Activated gamma-delta T cell treated with anti-CD3 and anti-CD28 coated beads, Interleukin-2, amount 50 U/mL, for 16 hours (primary cell): ENCODE measurements around the gene RBP3.

ENCODE experiments used
- DNase-seq: peaks from one replicate; pipeline ENCODE4 v3.0.0-alpha.2; 2020; ENCODE audit warnings: low read depth

Gene RBP3

GRCh38 chr10:47319784-47320183 lies 28.4 kb upstream of the RBP3 start:
- DNase-seq = no peak

GRCh38 chr10:47320812-47321211 lies 27.4 kb upstream of the RBP3 start:
- DNase-seq = no peak

GRCh38 chr10:47321521-47322195 lies 26.5 kb upstream of the RBP3 start:
- DNase-seq = no peak

- no peak for DNase-seq
Measured at GRCh38 chr10:47322300-47323061, 25.7 kb upstream of the RBP3 start, which contains the start of gene GDF2. Gene GDF2, plus strand, starts transcription at chr10:47322454. Its CDS starts 215 bp downstream, at chr10:47322669.

- DNase-seq = no peak
Measured at GRCh38 chr10:47323087-47323486, 25.1 kb upstream of the RBP3 start.

GRCh38 chr10:47323636-47324296 lies 24.4 kb upstream of the RBP3 start:
- DNase-seq = no peak

- DNase-seq = no peak
Measured at GRCh38 chr10:47325303-47326291, 22.6 kb upstream of the RBP3 start.

GRCh38 chr10:47326306-47326926 lies 21.7 kb upstream of the RBP3 start:
- DNase-seq = no peak

GRCh38 chr10:47326927-47327330 lies 21.2 kb upstream of the RBP3 start:
- DNase-seq = no peak

GRCh38 chr10:47329855-47330254 lies 18.3 kb upstream of the RBP3 start:
- no peak for DNase-seq

- no peak for DNase-seq
Measured at GRCh38 chr10:47330366-47330765, 17.8 kb upstream of the RBP3 start.

GRCh38 chr10:47330804-47331203 lies 17.4 kb upstream of the RBP3 start:
- no peak for DNase-seq

- no peak for DNase-seq
Measured at GRCh38 chr10:47331491-47331890, 16.7 kb upstream of the RBP3 start.

GRCh38 chr10:47331954-47332353 lies 16.2 kb upstream of the RBP3 start:
- no peak for DNase-seq

GRCh38 chr10:47332371-47332770 lies 15.8 kb upstream of the RBP3 start:
- DNase-seq = no peak

- no peak for DNase-seq
Measured at GRCh38 chr10:47332946-47333345, 15.2 kb upstream of the RBP3 start.

GRCh38 chr10:47333532-47333931 lies 14.6 kb upstream of the RBP3 start:
- no peak for DNase-seq

- DNase-seq = no peak
Measured at GRCh38 chr10:47334466-47335295, 13.5 kb upstream of the RBP3 start.

GRCh38 chr10:47335906-47336305 lies 12.3 kb upstream of the RBP3 start:
- no peak for DNase-seq

GRCh38 chr10:47336387-47337134 lies 11.6 kb upstream of the RBP3 start:
- no peak for DNase-seq
